Keratinocyte (primary cell): Measurements from ENCODE around the gene HES3.

Experiments
- CTCF ChIP-seq, 3 experiments: IDR thresholded peaks in 1 of 3; conservative IDR thresholded peaks in 1 of 3; optimal IDR thresholded peaks in 1 of 3; 2 replicates in 2 of 3; 3 replicates in 1 of 3; pipeline versions ENCODE3 to v1.5.1; 2011; ENCODE audit warnings: low read length in 3 of 3, mild to moderate bottlenecking in 3 of 3, moderate library complexity in 2 of 3, control low read depth in 1 of 3, inconsistent platforms in 1 of 3; ENCODE audit not compliant: insufficient read depth in 2 of 3; ENCODE audit errors: extremely low read depth in 1 of 3
- EZH2 ChIP-seq: IDR thresholded peaks from one replicate; pipeline ENCODE4 v1.6.1; 2012; ENCODE audit warnings: inconsistent platforms, mild to moderate bottlenecking, low read length, moderate library complexity

GRCh38 chr1:6281511-6282402 is 37.8 kb downstream of the HES3 start:
- TF ChIP-seq CTCF (optimal IDR thresholded peaks at IDR 0.05 in 1 of 3, IDR thresholded peaks at IDR 0.05 in 1 of 3, conservative IDR thresholded peaks at IDR 0.05 in 1 of 3; ENCODE audit: extremely low read depth in 1 of 3, insufficient read depth in 2 of 3, low read length in 3 of 3) (no peak), EZH2 (no peak)
